HG03521 (cell line): Measurements from ENCODE around the gene DNAJA3.
"Not testable (repeated sequence)": the region's sequence is repeated elsewhere in the genome, so short reads cannot be mapped to it uniquely, and the experiment has no call there.

Source experiments
- ATAC-seq: cut with Tn5 transposase; IDR thresholded peaks from one replicate; pipeline ENCODE4 v1.9.1; 2021; ENCODE audit warnings: mild to moderate bottlenecking, moderate library complexity; ENCODE audit not compliant: unreplicated experiment

The DNAJA3 gene

DNA sequence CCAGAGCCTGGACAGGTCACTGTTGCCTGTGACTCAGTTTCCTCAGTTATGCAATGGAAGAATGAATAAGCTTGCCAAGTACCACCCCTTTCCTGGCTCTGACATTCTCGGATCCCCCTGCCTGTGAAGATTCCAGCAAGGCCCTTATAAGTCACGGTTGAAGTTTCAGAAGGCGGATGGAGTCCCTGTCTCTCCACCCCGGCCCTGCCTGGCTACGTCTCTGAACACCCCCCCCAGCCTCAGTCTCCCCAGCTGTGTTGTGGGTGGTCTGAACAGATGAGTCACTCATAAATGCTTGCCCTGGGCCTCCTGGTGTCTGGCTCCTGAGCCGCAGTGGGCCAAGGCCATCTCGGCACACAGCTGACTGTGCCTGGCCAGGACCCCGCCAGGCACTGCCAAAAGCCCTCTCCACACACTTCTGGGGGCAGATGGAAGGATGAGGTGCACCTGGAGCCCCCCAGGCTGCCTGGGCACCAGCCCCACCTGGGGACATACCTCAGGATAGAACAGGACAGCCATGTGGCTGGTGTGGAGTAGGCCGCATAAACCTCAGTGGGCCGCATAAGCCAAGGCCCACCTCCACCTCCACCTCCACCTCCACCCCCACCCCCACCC is 38.6 kb upstream of the DNAJA3 start:
- ATAC-seq: no peak

DNA sequence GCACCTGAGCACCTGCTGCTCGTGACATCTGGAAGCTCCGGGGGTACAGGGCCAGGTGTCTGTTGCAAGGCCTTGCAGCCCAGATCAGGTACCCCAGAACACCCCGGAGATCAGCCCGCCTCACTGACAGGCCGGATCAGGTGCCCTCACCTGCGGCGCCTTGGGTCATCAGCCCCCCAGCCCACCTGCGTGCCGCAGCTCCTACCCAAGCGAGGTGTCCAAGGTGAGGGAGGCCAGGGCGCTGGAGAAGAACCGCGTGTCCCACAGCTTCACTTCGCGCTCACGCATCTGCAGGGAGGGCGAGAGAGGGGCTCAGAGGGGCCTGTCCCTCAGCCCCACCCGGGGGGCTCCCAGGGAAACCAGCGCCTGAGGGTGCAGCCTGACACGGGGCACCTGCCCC is 37.9 kb upstream of the DNAJA3 start:
- no peak for ATAC-seq

DNA sequence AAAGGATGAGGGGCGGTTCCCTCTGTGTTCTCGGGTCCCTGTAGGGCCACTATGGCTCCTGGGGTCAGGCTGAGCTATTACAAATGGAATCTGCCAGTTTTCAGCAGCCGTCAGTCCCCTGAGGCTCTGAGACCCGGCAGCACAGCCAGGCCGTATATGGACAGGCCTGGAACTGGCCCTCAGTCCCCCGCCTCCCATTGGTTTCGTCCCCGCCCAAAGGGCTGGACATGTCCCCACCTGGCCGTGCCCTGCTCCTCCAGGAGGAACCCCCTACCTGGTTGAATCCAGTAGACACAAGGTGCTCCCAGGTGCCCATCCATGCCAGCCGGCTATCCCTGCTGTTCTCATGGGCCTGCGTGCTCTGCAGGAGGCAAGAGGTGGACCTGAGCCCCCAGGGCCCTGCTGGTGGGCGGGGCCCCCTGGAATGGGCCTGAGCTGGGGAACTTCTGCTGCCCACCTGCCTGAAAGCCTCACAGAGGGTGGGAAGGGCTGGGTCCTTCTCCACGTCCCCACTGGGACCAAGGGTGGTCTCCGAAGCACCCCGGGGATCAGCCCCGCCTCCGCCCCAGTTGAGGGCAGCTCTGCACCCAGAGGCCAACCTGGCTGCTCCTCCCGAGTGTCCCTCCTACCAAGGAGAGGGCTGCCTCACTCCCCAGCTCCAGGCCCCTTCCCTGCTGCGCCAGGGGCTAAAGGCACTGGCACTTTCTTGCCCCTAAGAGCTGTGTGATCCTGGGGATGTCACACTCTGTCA is 37.2 kb upstream of the DNAJA3 start:
- ATAC-seq: no peak

DNA sequence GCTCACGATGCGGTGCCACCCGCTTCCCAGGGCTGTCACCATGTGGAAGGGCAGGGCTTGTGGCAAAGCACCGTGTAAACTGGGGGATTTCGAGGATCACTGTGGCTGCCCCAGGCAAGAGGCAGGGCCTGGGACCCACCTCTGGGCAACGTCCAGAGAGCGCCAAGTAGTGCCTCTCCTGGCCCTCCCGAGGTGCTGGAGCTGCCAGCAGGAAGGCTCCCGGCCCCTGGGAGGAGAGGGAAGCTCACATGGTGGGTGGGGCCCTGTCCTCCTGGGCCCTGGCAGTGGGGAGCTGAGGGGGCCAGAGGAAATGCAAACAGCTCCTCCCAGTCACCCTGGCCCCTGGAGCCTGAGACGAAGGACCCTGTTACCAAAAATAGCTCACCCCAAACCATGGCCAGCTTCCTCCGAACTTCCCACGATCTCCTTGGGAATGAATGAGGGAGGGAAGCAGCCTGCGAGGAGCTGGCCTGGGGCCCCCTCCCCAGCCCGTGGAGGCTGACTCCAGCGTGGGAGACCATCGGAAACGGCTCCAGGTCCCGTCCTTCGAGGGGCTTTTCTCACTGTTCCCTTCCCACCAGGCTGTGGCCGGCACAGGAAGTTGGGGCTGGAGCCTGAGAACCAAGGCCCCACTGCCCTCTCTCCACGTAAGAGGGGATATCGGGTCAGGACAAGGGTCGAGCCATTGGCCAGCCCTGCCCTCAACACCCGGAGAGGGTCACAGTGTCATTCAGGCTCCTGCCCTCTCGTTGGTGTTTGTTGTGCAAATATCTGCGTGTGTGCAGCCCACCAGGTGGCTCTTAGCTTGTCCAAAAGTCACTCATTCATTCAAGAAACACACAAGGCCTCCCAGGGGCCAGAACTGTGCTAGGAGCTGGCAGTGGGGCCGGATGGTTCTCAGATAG is 36.4 kb upstream of the DNAJA3 start:
- ATAC-seq: no peak

DNA sequence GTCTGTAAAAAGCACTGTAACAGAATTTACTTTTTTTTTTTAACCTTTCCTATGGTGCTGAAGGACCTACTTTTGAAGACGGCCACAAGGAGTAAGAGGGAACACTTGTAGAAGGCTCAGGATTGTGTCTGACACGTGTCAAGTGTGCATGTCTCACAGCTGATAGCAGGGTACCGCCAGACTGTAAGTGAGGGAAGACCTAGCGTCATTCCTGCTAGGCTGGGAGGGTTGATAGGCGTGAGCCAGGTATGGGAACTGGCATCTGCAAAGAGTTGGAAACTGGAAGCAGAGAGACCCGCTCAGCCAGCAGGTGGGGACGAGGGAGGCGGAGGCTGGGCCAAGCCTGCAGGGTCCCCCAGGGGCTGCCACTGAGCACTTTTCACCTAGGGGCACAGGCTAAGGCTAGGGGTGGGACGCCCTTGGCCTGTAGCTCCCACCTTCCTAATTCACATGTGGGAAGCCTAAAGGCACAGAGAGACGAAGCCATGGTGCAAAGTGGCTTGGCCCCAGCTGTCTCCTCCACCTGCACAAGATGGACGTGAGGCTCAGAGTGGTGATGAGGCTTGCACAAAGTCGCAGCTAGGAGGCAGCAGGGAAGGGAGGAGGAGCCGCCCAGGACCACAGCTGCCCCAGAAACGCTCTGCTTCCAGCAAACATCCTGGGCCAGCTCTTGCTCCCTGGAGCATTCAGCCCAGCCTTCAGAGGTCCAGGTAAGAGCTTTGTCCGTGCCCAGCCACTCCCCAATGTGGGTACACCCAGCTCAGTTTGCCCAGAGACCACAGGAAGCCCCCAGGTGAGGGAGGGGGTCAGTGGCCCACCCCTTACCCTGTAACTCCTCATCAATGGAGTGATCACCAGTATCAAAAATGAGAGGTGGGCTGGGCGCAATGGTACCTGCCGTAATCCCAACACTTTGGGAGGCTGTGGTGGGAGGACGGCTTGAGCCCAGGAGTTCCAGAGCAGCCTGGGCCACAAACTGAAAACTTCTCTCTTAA is 35.1 kb upstream of the DNAJA3 start:
- ATAC-seq: no peak

DNA sequence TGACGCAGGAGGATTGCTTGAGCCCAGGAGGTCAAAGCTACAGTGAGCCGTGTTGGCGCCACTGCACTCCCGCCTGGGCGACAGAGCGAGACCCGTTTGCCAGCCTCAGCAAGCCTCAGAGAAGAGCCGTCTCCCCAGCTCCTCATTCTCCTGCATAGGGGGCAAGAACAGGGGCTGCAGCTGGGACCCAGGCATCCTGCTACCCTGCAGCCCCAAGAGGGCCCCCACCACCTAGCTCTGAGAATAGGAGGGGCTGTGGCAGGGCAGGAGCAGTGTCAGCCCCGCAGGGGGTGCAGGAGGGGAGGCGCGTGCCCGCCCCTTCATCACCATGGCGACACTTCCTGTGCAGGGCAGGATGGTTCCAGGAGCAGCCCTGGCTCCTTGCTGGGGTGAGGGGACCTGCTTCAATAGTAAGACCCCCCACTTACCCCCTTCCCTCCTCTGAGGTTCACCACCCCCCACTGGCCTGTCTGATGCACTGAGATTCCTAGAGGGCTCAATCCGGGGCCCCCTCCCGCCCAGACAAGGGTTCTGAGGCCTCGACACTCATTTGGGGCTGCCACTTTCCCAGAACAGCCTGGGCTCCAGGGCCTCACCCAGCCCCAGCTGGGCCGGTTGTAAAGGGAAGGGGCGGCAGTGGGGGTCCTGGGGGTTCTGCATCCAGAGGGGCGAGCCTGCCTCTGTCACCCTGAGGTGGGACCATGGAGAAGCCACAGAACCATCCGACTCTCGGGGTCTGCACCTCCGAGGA is 33.9 kb upstream of the DNAJA3 start:
- ATAC-seq: no peak

DNA sequence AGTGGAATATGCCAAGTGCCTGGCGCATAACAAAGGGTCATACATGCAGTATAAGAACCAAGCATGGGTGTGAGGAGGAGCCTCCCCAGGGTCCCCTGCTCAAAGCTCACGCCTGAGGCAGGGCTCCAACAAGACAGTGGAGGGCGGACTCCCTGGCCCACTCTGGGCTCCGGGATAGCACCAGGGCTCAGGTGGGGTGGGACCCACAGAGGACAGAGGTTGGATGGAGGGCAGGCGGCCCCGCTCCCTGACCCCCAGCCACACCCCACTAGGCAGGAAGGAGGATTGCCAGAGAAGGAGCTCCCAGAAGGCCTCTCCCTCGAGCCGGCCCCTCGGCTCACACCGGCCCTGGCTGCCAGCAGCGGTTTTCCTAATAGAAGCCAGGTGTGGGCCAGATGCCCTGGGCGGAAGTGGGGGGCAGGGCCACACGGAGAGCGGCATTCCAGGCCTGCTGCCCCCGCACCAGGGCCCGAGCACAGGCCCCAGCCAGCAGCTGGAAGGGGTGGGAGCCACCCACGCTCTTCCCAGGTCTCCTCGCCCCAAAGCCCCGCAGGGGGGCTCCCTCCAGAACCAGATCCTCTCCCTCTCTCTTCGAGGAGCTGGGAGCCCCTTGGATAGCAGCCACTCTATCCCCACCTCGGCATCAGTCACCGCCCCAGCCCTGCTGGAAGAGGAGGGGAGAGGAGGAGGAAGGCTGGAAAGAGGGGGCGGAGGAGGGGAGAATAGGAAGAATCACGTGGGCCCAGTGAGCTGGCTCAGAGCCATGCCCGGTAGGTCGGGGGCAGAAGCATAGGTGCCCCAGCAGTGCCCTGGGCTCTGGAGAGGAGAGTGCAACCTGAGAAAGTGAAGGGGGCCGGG is 33.1 kb upstream of the DNAJA3 start:
- no peak for ATAC-seq

DNA sequence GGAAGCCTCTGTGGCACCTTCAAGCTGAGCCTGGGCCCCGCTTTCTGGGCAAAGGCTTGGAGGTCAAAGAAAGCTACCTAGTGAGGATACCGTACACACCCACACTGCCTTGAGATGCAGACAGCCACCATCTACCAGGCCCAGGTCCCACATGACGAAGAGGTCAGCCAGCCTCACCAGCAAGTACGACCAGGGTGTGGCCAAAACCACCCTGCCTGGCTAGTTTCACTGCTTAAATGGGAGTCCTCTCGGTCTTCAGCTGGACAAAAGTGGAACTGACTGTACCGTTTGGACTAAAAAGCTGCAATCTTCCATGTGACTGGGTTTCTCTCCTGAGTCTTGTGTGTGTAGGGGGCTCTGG is 32.4 kb upstream of the DNAJA3 start:
- no peak for ATAC-seq

DNA sequence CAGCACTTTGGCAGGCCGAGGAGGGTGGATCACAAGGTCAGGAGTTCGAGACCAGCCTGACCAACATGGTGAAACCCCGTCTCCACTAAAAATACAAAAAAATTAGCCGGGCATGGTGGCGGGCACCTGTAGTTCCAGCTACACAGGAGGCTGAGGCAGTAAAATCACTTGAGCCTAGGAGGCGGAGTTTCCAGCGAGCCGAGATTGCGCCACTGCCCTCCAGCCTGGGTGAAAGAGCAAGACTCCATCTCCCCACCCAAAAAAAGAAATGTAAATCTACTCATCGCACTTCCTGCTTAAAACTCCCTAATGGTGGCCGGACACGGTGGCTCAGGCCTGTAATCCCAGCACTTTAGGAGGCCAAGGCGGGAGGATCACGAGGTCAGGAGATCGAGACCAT is 31.8 kb upstream of the DNAJA3 start:
- ATAC-seq: not testable (repeated sequence)

DNA sequence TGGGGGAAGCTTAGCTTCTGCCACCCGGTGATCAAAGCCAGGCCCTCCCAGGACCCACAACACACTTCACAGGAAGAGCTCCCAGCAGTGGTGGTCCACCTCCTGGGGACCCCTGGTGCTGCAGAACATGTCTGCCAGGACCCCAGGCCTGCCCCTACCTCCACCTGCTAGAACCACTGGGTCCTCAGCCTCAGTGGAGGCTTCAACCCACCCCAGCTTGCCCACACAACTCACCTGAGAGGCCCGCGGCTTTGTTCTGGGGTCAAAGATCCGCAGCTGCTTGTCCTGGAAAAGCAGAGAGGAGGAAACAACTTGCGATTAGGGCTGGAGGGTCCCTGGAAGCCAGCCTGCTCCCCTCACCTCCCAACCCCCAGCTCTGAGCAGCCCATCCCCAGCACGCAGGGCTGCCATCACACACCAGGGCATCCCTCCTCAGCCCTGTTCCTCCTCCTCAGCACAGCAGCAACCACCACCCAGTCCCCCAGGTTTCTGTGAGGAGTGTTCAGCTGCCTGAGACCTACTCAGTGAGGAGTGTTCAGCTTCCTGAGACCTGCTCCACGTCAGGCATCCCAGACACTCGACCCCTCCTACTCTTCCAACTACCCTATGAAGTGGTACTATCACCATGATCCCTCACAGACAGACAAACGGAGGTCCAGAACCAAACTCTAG is 30.5 kb upstream of the DNAJA3 start:
- ATAC-seq: no peak

DNA sequence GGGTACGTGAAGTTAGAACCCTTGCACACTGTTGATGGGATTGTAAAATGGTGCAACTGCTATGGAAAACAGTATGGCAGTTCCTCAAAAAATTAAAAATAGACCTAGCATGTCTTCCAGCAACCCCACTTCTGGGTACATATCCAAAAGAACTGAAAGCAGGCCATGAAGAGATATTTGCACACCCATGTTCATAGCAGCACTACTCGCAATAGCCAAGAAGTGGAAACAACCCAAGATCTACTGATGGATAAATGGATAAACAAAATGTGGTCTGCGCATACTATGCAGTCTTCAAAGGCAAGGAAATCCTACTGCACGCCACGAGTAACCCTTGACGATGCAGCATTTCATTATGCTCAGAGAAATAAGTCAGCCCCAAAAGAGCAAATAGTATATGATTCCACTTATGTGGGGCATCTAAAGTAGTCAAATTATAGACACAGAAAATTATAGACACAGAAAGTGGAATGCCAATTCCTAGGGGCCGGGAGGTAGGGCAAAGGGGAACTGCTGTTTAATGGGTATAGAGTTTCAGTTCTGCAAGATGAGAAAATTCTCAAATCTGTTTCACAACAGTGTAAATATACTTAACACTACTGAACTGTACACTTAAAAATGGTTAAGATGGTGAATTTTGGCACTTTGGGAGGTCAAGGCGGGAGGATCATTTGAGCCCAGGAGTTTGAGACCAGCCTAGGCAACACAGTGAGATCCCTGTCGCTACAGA is 26.5 kb upstream of the DNAJA3 start:
- no peak for ATAC-seq

DNA sequence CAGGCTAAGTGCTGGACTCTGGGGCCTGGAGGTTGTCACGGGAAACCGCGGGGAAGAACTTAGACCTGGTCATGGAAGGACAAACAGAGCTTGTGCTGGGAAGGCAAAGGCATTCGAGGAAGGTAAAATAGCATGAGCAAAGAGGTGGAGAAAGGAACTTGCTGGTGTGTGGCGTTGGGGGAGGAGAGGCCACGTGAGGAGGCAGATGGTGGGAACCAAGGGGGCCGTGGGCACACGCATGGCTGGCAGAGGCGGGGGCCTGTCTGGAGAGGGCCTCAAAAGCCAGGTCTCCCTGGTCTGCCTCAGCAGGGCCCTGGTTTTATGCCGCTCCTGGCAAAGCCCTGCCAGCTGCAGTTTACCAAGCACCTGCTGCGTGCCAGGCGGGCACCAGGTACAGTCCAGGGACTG is 24.6 kb upstream of the DNAJA3 start:
- ATAC-seq: no peak

DNA sequence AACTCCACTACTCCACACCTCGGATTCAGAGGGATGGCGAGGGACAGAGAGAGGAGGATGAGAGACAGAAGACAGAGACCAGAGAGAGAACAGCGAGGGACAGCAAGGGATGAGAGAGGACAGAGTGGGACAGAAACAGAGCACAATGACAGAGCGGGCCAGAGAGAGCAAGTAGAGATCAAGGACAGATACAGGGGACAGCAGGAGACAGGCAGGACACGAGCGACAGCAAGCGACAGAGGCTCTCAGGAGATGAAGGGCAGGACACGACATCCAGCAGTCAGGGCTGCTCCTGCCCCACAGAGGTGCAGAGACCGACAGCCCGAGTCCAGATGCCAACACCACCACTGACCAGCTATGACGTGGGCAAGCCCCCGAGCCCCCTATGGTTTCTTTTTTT is 24.2 kb upstream of the DNAJA3 start:
- ATAC-seq: no peak

DNA sequence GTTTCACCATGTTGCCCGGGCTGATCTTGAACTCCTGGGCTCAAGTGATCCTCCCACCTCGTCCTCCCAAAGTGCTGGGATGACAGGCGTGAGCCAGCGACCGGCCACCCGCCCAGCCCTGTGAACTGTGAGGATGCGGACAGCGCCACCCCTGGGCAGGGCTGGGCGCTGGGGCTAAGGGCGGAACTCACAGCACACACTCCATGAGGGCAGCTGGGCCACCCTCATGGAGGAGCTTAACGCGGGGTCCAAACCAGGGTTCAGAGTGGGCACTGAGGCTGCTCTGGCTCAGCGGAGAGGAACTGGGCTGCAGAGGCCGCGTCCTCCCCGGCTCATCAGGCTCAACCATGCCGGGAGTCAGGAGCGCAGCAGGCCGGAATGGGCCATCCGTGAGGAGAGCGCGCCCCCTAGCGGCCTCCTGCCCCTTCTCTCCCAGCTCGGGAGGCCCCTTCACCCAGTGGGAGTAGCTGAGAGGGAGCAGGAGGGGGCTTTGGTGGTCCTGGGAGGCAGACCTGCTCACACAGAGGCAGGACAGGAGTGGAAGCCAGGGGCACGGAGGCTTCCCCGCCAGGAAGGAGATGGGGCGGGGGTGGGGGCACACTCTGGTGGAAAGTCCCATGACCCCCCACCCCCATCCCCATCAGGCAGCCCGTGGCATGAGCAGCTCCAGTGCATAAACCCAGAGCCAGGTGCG is 23.1 kb upstream of the DNAJA3 start:
- ATAC-seq: no peak

DNA sequence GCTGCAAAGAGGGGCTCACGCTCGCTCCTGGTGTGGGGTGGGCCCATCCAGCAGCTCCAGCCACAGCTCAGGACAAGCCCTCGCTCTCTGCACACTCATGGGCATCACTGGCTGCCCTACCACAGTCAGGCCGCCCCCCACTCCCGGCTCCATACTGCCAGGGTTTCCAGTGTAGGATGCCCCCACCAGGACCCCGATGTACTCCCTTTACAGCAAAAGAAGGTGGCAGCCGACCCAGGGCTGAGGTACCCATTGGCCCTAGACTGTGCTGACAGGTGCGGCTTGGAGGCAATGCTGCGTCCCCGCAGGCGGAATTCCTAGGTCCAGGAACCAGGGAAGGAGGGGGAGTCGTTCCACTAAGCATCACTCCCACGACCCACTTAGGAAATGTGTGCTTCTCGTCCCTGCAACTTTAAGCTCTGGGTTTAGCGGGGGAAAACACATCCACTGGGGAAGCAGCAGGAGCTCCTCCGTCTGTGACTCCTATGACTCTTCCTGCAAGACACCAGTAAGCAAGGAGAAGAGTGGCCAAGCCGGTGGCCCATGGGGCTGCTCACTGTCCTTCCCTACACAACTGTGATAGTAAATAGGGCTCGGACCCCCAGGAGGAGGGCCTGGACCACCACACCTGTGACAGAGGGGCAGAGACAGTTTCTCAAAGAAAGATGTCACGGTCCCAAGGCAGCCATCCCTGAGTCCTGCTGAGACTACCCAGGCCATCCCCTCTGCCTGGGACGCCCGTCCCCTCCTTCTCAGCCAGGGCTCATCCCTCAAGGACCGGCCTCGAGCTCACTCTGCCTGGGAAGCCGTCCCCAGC is 22.3 kb upstream of the DNAJA3 start:
- ATAC-seq: no peak

DNA sequence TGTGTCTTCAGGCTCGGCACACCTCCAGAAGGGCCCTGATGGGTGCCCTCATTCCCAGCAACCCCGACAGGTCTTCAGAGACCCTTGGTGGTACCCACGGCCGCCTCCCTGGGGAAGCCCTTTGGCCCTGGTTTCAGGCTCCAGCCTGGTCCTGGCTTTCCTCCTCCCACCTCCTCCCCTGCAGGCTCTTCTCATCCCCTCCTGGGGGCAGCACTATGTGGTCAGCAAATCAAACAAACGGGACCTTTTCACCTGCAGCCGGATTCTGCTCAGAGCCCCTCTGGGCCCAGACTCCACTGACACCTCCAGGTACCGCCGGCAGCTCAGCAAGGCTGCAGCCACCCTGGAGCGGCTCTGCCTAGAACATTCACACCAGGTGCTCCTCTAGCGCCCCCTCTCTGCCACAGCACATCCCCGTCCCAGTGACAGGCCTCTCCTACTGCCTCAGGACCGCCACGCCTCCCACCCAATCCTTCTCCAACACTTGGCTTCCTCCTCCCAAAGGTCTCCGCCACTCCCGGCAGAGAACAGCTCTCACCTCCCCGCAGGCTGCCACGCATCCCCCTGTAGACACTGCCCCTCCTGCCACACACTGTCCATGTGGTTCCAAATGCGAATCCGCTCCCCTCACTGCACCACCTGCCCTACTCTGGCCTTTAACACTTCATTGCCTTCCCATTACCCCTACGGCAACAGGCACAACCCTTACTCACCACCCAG is 21.3 kb upstream of the DNAJA3 start:
- no peak for ATAC-seq
